Measurements from ENCODE around the gene SDSL.

Gene SDSL

DNA sequence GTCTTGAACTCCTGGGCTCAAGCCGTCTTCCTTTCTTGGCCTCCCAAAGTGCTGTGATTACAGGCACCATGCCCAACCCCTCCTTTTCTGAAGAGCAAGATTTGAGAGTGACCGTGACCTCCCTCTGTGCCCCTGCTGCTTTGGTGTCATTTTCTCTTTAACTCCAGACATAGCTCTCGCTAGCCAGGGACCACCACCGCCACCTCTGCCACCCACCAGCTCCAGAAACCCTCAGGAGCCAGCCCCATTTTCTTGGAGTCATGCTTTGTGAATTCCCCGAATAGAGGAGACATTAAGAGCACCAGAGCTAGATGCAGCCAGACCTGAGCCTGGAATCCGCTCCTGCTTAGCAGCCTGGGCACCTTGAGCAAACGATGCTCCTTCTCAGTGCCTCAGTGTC, 18.2 kb downstream of the SDSL start:
- Histone ChIP-seq H4K20me1 (ENCODE audit: control insufficient read depth, insufficient read depth, low read depth, low read length) (no peaks in the 10 kb centered on the region), H3K79me2 (ENCODE audit: control insufficient read depth, low read length) (no peaks in the 10 kb centered on the region), H3F3A (ENCODE audit: control insufficient read depth, insufficient read depth) (no peaks in the 10 kb centered on the region), H3K4me2 (ENCODE audit: low read length) (no peak overlapping the region), H3K9me2 (replicated peaks; ENCODE audit: control insufficient read depth, low read length) (no peaks in the 10 kb centered on the region), H3K4me3 (ENCODE audit: low read length) (no peak overlapping the region), H3K27me3 (ENCODE audit: control insufficient read depth, low read length) (peaks cover 17% of the 10 kb centered on the region), H3K27ac (ENCODE audit: low read depth, low read length) (no peak overlapping the region), H3K36me3 (ENCODE audit: control insufficient read depth, low read length) (no peaks in the 10 kb centered on the region), H3K4me1 (ENCODE audit: control insufficient read depth, low read length) (no peaks in the 10 kb centered on the region), H3K9me3 (ENCODE audit: control insufficient read depth, insufficient read depth, low read length) (no peaks in the 10 kb centered on the region)
- TF ChIP-seq, protein P1, sequence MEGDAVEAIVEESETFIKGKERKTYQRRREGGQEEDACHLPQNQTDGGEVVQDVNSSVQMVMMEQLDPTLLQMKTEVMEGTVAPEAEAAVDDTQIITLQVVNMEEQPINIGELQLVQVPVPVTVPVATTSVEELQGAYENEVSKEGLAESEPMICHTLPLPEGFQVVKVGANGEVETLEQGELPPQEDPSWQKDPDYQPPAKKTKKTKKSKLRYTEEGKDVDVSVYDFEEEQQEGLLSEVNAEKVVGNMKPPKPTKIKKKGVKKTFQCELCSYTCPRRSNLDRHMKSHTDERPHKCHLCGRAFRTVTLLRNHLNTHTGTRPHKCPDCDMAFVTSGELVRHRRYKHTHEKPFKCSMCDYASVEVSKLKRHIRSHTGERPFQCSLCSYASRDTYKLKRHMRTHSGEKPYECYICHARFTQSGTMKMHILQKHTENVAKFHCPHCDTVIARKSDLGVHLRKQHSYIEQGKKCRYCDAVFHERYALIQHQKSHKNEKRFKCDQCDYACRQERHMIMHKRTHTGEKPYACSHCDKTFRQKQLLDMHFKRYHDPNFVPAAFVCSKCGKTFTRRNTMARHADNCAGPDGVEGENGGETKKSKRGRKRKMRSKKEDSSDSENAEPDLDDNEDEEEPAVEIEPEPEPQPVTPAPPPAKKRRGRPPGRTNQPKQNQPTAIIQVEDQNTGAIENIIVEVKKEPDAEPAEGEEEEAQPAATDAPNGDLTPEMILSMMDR (IDR thresholded peaks at IDR 0.05; ENCODE audit: low read depth, low read length, poor library complexity, severe bottlenecking), result no peak
- no peak for TF ChIP-seq EZH2phosphoT487 (IDR thresholded peaks at IDR 0.05; ENCODE audit: borderline replicate concordance, low read length)

DNA sequence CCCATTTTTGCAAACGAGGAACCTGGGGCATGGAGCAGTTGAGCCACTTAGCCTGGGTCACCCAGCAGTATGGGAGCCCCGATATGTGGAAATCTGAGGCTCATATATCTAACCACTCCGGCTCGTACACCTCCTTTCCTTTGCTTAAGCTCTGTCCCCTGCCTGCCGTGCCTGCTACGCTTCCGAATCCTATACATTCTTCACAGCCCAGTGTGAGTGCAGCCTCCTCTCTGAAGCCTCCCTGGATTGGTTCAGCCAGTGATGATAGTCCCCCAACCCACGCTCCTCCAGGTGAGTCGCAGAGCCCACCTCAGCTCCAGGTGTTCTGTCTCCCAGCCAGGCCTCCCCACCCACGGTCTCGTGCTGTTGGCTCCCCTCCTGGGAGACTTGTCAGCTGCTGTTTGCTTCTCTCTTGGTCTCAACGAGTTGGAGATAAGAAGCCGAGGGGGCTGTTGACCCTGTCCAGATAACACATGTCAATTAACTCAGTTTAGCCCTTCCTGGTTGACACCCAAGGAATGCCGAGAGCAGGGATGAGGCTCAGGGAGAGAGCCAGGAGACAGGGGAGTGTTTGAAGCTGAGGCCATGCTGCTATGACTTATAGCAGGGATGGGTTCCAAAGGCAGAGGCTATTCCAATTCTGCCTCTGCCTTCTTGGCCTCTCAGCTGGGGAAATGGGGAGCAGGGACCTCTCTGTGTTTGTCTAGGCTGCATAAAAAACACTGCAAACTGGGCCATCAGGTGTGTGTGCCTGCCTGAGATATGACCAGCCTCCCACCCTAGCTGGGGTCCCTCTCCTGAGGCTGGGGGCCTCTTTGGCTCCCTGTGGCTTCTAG, 19.0 kb downstream of the SDSL start:
- H3K4me1 ChIP-seq (ENCODE audit: control insufficient read depth, low read length), result no peaks in the 10 kb centered on the region
- H4K20me1 ChIP-seq (ENCODE audit: control insufficient read depth, insufficient read depth, low read depth, low read length), result no peaks in the 10 kb centered on the region
- no peak for TF ChIP-seq EZH2phosphoT487 (IDR thresholded peaks at IDR 0.05; ENCODE audit: borderline replicate concordance, low read length)
- TF ChIP-seq, protein P1 (IDR thresholded peaks at IDR 0.05; ENCODE audit: low read depth, low read length, poor library complexity, severe bottlenecking), result no peak
- H3K4me3 ChIP-seq (ENCODE audit: low read length), result no peak overlapping the region
- no peak overlapping the region for H3K4me2 ChIP-seq (ENCODE audit: low read length)
- H3K27me3 ChIP-seq (ENCODE audit: control insufficient read depth, low read length), result peaks cover 17% of the 10 kb centered on the region
- no peaks in the 10 kb centered on the region for H3F3A ChIP-seq (ENCODE audit: control insufficient read depth, insufficient read depth)
- H3K9me2 ChIP-seq (replicated peaks; ENCODE audit: control insufficient read depth, low read length), result no peaks in the 10 kb centered on the region
- H3K79me2 ChIP-seq (ENCODE audit: control insufficient read depth, low read length), result no peaks in the 10 kb centered on the region
- H3K27ac ChIP-seq (ENCODE audit: low read depth, low read length), result no peak overlapping the region
- H3K9me3 ChIP-seq (ENCODE audit: control insufficient read depth, insufficient read depth, low read length), result no peaks in the 10 kb centered on the region
- no peaks in the 10 kb centered on the region for H3K36me3 ChIP-seq (ENCODE audit: control insufficient read depth, low read length)

DNA sequence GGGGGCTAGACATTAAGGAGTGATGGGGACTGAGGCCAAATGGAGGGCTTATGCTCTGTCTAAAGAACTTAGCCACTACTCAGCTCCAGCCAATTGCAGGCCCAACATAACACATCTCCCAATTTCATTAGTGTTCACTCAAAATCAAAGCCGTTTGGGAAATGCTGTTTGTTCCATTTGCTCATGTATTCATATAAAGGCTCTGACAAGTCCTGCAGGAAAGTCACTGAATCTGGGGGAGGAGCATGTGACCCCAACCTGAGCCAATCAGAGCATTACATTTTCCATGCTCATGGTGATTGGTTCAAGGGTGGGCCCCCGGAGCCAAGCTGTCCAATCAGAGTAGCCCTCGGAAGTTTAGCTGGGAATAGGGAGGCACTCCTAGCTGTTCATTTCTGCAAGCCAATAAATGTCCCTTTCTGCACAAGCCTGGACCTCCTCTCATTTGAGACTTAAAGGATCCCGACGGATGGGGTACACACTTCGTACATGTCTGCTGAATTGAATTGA, 20.9 kb downstream of the SDSL start:
- H3K27ac ChIP-seq (ENCODE audit: low read depth, low read length), result no peak overlapping the region
- H3K79me2 ChIP-seq (ENCODE audit: control insufficient read depth, low read length), result no peaks in the 10 kb centered on the region
- H4K20me1 ChIP-seq (ENCODE audit: control insufficient read depth, insufficient read depth, low read depth, low read length), result no peaks in the 10 kb centered on the region
- H3K9me2 ChIP-seq (replicated peaks; ENCODE audit: control insufficient read depth, low read length), result no peaks in the 10 kb centered on the region
- no peak overlapping the region for H3K4me2 ChIP-seq (ENCODE audit: low read length)
- H3K36me3 ChIP-seq (ENCODE audit: control insufficient read depth, low read length), result no peaks in the 10 kb centered on the region
- no peak overlapping the region for H3K4me3 ChIP-seq (ENCODE audit: low read length)
- peaks cover 15% of the 10 kb centered on the region for H3K27me3 ChIP-seq (ENCODE audit: control insufficient read depth, low read length)
- TF ChIP-seq, protein P1 (IDR thresholded peaks at IDR 0.05; ENCODE audit: low read depth, low read length, poor library complexity, severe bottlenecking), result no peak
- no peak for TF ChIP-seq EZH2phosphoT487 (IDR thresholded peaks at IDR 0.05; ENCODE audit: borderline replicate concordance, low read length)
- no peaks in the 10 kb centered on the region for H3K9me3 ChIP-seq (ENCODE audit: control insufficient read depth, insufficient read depth, low read length)
- no peaks in the 10 kb centered on the region for H3K4me1 ChIP-seq (ENCODE audit: control insufficient read depth, low read length)
- H3F3A ChIP-seq (ENCODE audit: control insufficient read depth, insufficient read depth), result no peaks in the 10 kb centered on the region
